SK-N-SH (cell line): ENCODE measurements around the gene MT1H. TPM values are rescaled to one million over a fixed set of nuclear protein-coding genes. Genes with fewer than 3 reads are reported as not detected.
A peak's percentile ranks its signal among the peaks of the same experiment; 100 is the strongest.

Experiments
- CTCF ChIA-PET: fragments of 300-600, 350-600 bp; formaldehyde crosslinking; extraction: SDS; loops from one replicate; lab custom pipeline; 2021; lab: Yijun Ruan, JAX
- POLR2A ChIA-PET: fragments of 350-600 bp; sonication (Branson Sonifier 250); formaldehyde crosslinking; extraction: SDS; loops from one replicate; lab custom pipeline; 2020; ENCODE audit warnings: antibody characterized with exemption, inconsistent platforms; lab: Yijun Ruan, JAX
- DNase-seq: peaks from one replicate; pipeline ENCODE4 v3.0.0; 2012
- H2AFZ ChIP-seq: fragments of 200-600 bp; sonication (generic); 2 replicates; pipeline ENCODE4 v1.8.1; 2016; ENCODE audit warnings: antibody characterized with exemption, mild to moderate bottlenecking, low read depth
- H3F3A ChIP-seq: fragments of 200-600 bp; sonication (generic); replicated peaks from 2 replicates; pipeline ENCODE3; 2016; ENCODE audit warnings: antibody characterized with exemption, mild to moderate bottlenecking; ENCODE audit not compliant: insufficient read depth
- H3K27ac ChIP-seq, 2 experiments: fragments of 200-500 bp in 1 of 2; fragments of 200-600 bp in 1 of 2; sonication (Bioruptor generic) in 1 of 2; sonication (generic), shearing (Covaris generic) in 1 of 2; 2 replicates each; pipeline versions ENCODE4 v1.5.1 to v1.6.1; 2014 to 2016; ENCODE audit warnings: low read depth in 2 of 2, inconsistent platforms in 1 of 2, low read length in 1 of 2, mild to moderate bottlenecking in 1 of 2, mixed read lengths in 1 of 2
- H3K27me3 ChIP-seq: fragments of 200-600 bp; sonication (generic), shearing (Covaris generic); 2 replicates; pipeline ENCODE4 v1.6.1; 2016; ENCODE audit warnings: mixed run types; ENCODE audit not compliant: insufficient read depth
- H3K36me3 ChIP-seq, 2 experiments: fragments of 200-500 bp in 1 of 2; fragments of 200-600 bp in 1 of 2; sonication (Bioruptor generic) in 1 of 2; sonication (generic) in 1 of 2; replicated peaks in 1 of 2; 2 replicates each; pipeline versions ENCODE3 to v1.5.1; 2014 to 2016; ENCODE audit warnings: low read length in 1 of 2, mild to moderate bottlenecking in 1 of 2; ENCODE audit not compliant: insufficient read depth in 2 of 2, control insufficient read depth in 1 of 2
- H3K4me1 ChIP-seq, 2 experiments: fragments of 200-500 bp in 1 of 2; fragments of 200-600 bp in 1 of 2; sonication (Bioruptor generic) in 1 of 2; sonication (generic), shearing (Covaris generic) in 1 of 2; 2 replicates each; pipeline versions ENCODE4 v1.5.1 to v1.6.1; 2014 to 2016; ENCODE audit warnings: low read depth in 1 of 2, low read length in 1 of 2, mixed run types in 1 of 2; ENCODE audit not compliant: insufficient read depth in 2 of 2, control insufficient read depth in 1 of 2
- H3K4me2 ChIP-seq: fragments of 200-600 bp; sonication (generic), shearing (Covaris generic); 2 replicates; pipeline ENCODE4 v1.6.1; 2017; ENCODE audit warnings: mixed run types
- H3K4me3 ChIP-seq, 2 experiments: fragments of 200-500 bp in 1 of 2; fragments of 200-600 bp in 1 of 2; sonication (Bioruptor generic) in 1 of 2; sonication (generic), shearing (Covaris generic) in 1 of 2; 2 replicates each; pipeline versions ENCODE4 v1.5.1 to v1.8.1; 2014 to 2016; ENCODE audit warnings: low read depth in 2 of 2, inconsistent platforms in 1 of 2, low read length in 1 of 2, mild to moderate bottlenecking in 1 of 2, mixed read lengths in 1 of 2, moderate library complexity in 1 of 2
- H3K79me2 ChIP-seq: fragments of 200-600 bp; sonication (generic); 2 replicates; pipeline ENCODE4 v1.8.1; 2017; ENCODE audit warnings: mild to moderate bottlenecking; ENCODE audit not compliant: insufficient read depth
- H3K9ac ChIP-seq: fragments of 200-600 bp; sonication (generic); 2 replicates; pipeline ENCODE4 v1.6.1; 2017; ENCODE audit warnings: mixed run types
- H3K9me2 ChIP-seq: fragments of 200-600 bp; sonication (generic); 2 replicates; pipeline ENCODE4 v1.6.1; 2017; ENCODE audit warnings: mixed run types
- H3K9me3 ChIP-seq: fragments of 200-600 bp; sonication (generic); 2 replicates; pipeline ENCODE4 v1.6.1; 2017; ENCODE audit warnings: mixed run types, mild to moderate bottlenecking, moderate library complexity
- H4K20me1 ChIP-seq: fragments of 200-600 bp; sonication (generic); 2 replicates; pipeline ENCODE4 v1.6.1; 2017; ENCODE audit warnings: mild to moderate bottlenecking, mixed run types; ENCODE audit not compliant: insufficient read depth
- FOXJ3 ChIP-seq: sonication (generic); formaldehyde crosslinking; IDR thresholded peaks from 2 replicates; pipeline ENCODE4 v1.5.1; 2020; ENCODE audit warnings: mild to moderate bottlenecking, missing genetic modification reagents
- FOXM1 ChIP-seq: IDR thresholded peaks from 2 replicates; pipeline ENCODE4 v1.4.0; 2012; ENCODE audit warnings: low read depth, mild to moderate bottlenecking
- GABPA ChIP-seq: IDR thresholded peaks from 2 replicates; pipeline ENCODE4 v1.4.0; 2012; ENCODE audit warnings: low read depth, mild to moderate bottlenecking
- GATA2 ChIP-seq: sonication (generic); formaldehyde crosslinking; IDR thresholded peaks from 2 replicates; pipeline ENCODE4 v1.5.0; 2020; ENCODE audit warnings: mild to moderate bottlenecking, missing genetic modification reagents
- JUND ChIP-seq: IDR thresholded peaks from 2 replicates; pipeline ENCODE4 v1.4.0; 2012
- MXI1 ChIP-seq: IDR thresholded peaks from 2 replicates; pipeline ENCODE4 v1.6.1; 2012; ENCODE audit warnings: mild to moderate bottlenecking, low read depth, low read length, improper control_type of control experiment
- NFIC ChIP-seq: IDR thresholded peaks from 2 replicates; pipeline ENCODE4 v1.4.0; 2012; ENCODE audit warnings: borderline replicate concordance
- NRF1 ChIP-seq: IDR thresholded peaks from 2 replicates; pipeline ENCODE4 v1.6.1; 2012; ENCODE audit warnings: low read depth, mild to moderate bottlenecking, low read length
- PBX3 ChIP-seq: IDR thresholded peaks from 2 replicates; pipeline ENCODE4; 2012
- POLR2AphosphoS5 ChIP-seq: IDR thresholded peaks from 2 replicates; pipeline ENCODE4 v1.6.1; 2012; ENCODE audit warnings: low read depth, low read length
- RAD21 ChIP-seq: IDR thresholded peaks from 2 replicates; pipeline ENCODE4 v1.6.1; 2012; ENCODE audit warnings: mild to moderate bottlenecking, low read length
- RCOR1 ChIP-seq: fragments of 150-350 bp; IDR thresholded peaks from 2 replicates; pipeline ENCODE4 v1.6.1; 2017; ENCODE audit warnings: antibody characterized with exemption, low read length
- RXRA ChIP-seq: IDR thresholded peaks from 2 replicates; pipeline ENCODE4 v1.4.0; 2012; ENCODE audit warnings: low read depth, mild to moderate bottlenecking, borderline replicate concordance
- SIN3A ChIP-seq: IDR thresholded peaks from 2 replicates; pipeline ENCODE4 v1.6.1; 2012; ENCODE audit warnings: low read depth, mild to moderate bottlenecking, low read length, moderate library complexity, borderline replicate concordance
- SMC3 ChIP-seq: IDR thresholded peaks from 2 replicates; pipeline ENCODE4 v1.6.1; 2012; ENCODE audit warnings: low read depth, low read length, improper control_type of control experiment
- YY1 ChIP-seq: IDR thresholded peaks from 2 replicates; pipeline ENCODE4 v1.4.0; 2012; ENCODE audit warnings: low read depth, mild to moderate bottlenecking
- WGBS: methylation state at CpG from one replicate; pipeline ENCODE4 v1.1.6; 2017; ENCODE audit warnings: low lambda C conversion rate; 5-methylcytosine and 5-hydroxymethylcytosine counted together
- polyA plus RNA-seq, 3 experiments: library from polyadenylated mRNA; depleted of rRNA; stranded (reverse); fragments of >200 nt; gene quantifications; 2 replicates each; pipeline ENCODE4 v1.2.3, GENCODE V29; 2012
- TF ChIP-seq, protein P1 (sequence below): fragments of 200-600 bp; sonication (generic); IDR thresholded peaks from 2 replicates; pipeline ENCODE4 v1.6.1; 2017; ENCODE audit warnings: antibody characterized with exemption, mild to moderate bottlenecking, moderate library complexity

MT1H gene
- polyA plus RNA-seq, 1 of the 3 experiments (the other 2 are of a cell fraction), result not detected

- WGBS, result 84% methylated on average over 5 of the region's 5 CpGs
Observed at GRCh38 chr16:56702836-56703235, 33.2 kb downstream of the MT1H start.

More at GRCh38 chr16:56702836-56703235, 33.2 kb downstream of the MT1H start:
- Histone ChIP-seq H3K4me3 (no peak overlapping the region), H3K36me3 (no peaks in the 10 kb centered on the region), H3K79me2 (no peaks in the 10 kb centered on the region), H3K27ac (no peak overlapping the region), H3K9ac (no peak overlapping the region), H3K9me2 (no peaks in the 10 kb centered on the region), H3K4me2 (no peak overlapping the region), H4K20me1 (no peaks in the 10 kb centered on the region), H3K9me3 (no peaks in the 10 kb centered on the region), H3F3A (no peaks in the 10 kb centered on the region), H2AFZ (0 out of 2 replicates have a peak overlapping the region, but pooled peaks have one; percentile 70), H3K27me3 (no peaks in the 10 kb centered on the region), H3K4me1 (no peaks in the 10 kb centered on the region; a peak in 1 of 4 replicates)
- CTCF ChIA-PET, result interaction anchor here (0.6 to 5.3 kb wide), 29 partner anchors 12 to 1238 kb away, joined by 3 to 138 read pairs (median 6); partner anchors contain the start of genes MT1X and MT3
- DNase-seq, result no peak
- POLR2A ChIA-PET, result no interaction called here
- TF ChIP-seq NRF1 (no peak), FOXJ3 (CRISPR knock-in tag) (no peak), NFIC (no peak), POLR2AphosphoS5 (no peak), MXI1 (no peak), RAD21 (no peak), FOXM1 (no peak), JUND (no peak), SMC3 (no peak), GABPA (no peak), RCOR1 (no peak), SIN3A (no peak), RXRA (no peak), GATA2 (CRISPR knock-in tag) (no peak), PBX3 (no peak), YY1 (no peak)
- TF ChIP-seq, protein P1, sequence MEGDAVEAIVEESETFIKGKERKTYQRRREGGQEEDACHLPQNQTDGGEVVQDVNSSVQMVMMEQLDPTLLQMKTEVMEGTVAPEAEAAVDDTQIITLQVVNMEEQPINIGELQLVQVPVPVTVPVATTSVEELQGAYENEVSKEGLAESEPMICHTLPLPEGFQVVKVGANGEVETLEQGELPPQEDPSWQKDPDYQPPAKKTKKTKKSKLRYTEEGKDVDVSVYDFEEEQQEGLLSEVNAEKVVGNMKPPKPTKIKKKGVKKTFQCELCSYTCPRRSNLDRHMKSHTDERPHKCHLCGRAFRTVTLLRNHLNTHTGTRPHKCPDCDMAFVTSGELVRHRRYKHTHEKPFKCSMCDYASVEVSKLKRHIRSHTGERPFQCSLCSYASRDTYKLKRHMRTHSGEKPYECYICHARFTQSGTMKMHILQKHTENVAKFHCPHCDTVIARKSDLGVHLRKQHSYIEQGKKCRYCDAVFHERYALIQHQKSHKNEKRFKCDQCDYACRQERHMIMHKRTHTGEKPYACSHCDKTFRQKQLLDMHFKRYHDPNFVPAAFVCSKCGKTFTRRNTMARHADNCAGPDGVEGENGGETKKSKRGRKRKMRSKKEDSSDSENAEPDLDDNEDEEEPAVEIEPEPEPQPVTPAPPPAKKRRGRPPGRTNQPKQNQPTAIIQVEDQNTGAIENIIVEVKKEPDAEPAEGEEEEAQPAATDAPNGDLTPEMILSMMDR, result no peak
